CD14-positive monocyte (primary cell): Measurements from ENCODE around the gene TPMT. TPM values are rescaled to one million over a fixed set of nuclear protein-coding genes. Genes with fewer than 3 reads are reported as not detected.
A peak's percentile ranks its signal among the peaks of the same experiment; 100 is the strongest.

Experiments
- DNase-seq, 3 donors: peaks; one replicate each; pipeline ENCODE4 v3.0.0-alpha.2; 2011 to 2022
- H2AFZ ChIP-seq: 2 replicates; pipeline ENCODE4 v1.6.0; 2012; ENCODE audit warnings: mild to moderate bottlenecking, low read depth, low read length, inconsistent platforms; ENCODE audit not compliant: insufficient read depth, poor library complexity, severe bottlenecking
- H3K27ac ChIP-seq, 2 donors: 1 replicate in 1 of 2; 2 replicates in 1 of 2; pipeline ENCODE4 v1.5.1; 2012 to 2013; ENCODE audit warnings: low read length in 2 of 2, control low read depth in 1 of 2, inconsistent platforms in 1 of 2, low read depth in 1 of 2, mild to moderate bottlenecking in 1 of 2
- H3K27me3 ChIP-seq, 2 donors: one replicate each; pipeline versions ENCODE4 v1.6.0 to v1.6.1; 2011 to 2013; ENCODE audit warnings: low read length in 2 of 2; ENCODE audit not compliant: control insufficient read depth in 2 of 2, insufficient read depth in 2 of 2
- H3K36me3 ChIP-seq, 2 donors: replicated peaks in 1 of 2; 1 replicate in 1 of 2; 2 replicates in 1 of 2; pipeline versions ENCODE4 v1.5.1 to v1.6.1; 2012 to 2013; ENCODE audit warnings: low read length in 2 of 2, control low read depth in 1 of 2, inconsistent platforms in 1 of 2, mild to moderate bottlenecking in 1 of 2; ENCODE audit not compliant: insufficient read depth in 2 of 2, control insufficient read depth in 1 of 2
- H3K4me1 ChIP-seq, 2 donors: 1 replicate in 1 of 2; 2 replicates in 1 of 2; pipeline versions ENCODE4 v1.5.1 to v1.6.1; 2012 to 2013; ENCODE audit warnings: low read length in 2 of 2, control low read depth in 1 of 2, inconsistent platforms in 1 of 2, mild to moderate bottlenecking in 1 of 2, moderate library complexity in 1 of 2; ENCODE audit not compliant: insufficient read depth in 2 of 2, control insufficient read depth in 1 of 2
- H3K4me2 ChIP-seq: replicated peaks from 2 replicates; pipeline ENCODE3; 2012; ENCODE audit warnings: low read length, moderate library complexity, mild to moderate bottlenecking; ENCODE audit not compliant: poor library complexity, severe bottlenecking; ENCODE audit errors: extremely low read depth
- H3K4me3 ChIP-seq, 3 experiments: fragments of 200-600 bp in 1 of 3; sonication (generic) in 1 of 3; replicated peaks in 1 of 3; 1 replicate in 2 of 3; 2 replicates in 1 of 3; pipeline ENCODE4 v1.5.1; 2011 to 2013; ENCODE audit warnings: low read length in 3 of 3, mild to moderate bottlenecking in 3 of 3, control low read depth in 2 of 3, low read depth in 2 of 3, inconsistent platforms in 1 of 3, moderate library complexity in 1 of 3
- H3K79me2 ChIP-seq: 2 replicates; pipeline ENCODE4 v1.6.0; 2012; ENCODE audit warnings: mild to moderate bottlenecking, control low read depth, inconsistent platforms, low read length, moderate library complexity; ENCODE audit not compliant: insufficient read depth
- H3K9ac ChIP-seq: 2 replicates; pipeline ENCODE4 v1.6.0; 2017; ENCODE audit warnings: low read length, mild to moderate bottlenecking; ENCODE audit not compliant: insufficient read depth, poor library complexity, severe bottlenecking
- H3K9me3 ChIP-seq, 2 donors: replicated peaks in 1 of 2; 1 replicate in 1 of 2; 2 replicates in 1 of 2; pipeline versions ENCODE4 v1.5.1 to v1.6.1; 2012 to 2013; ENCODE audit warnings: low read length in 2 of 2, control low read depth in 1 of 2; ENCODE audit not compliant: control insufficient read depth in 1 of 2, insufficient read depth in 1 of 2
- H4K20me1 ChIP-seq: 2 replicates; pipeline ENCODE4 v1.6.0; 2012; ENCODE audit warnings: mild to moderate bottlenecking, low read length, control low read depth, moderate library complexity; ENCODE audit not compliant: insufficient read depth
- H3K27ac Mint-ChIP-seq, 7 donors: one replicate each; pipeline ENCODE4 v1.8.0; 2020; ENCODE audit warnings: mild to moderate bottlenecking in 7 of 7, mixed read lengths in 7 of 7, moderate library complexity in 6 of 7, inconsistent platforms in 2 of 7
- H3K27me3 Mint-ChIP-seq, 3 donors: one replicate each; pipeline ENCODE4 v1.8.0; 2021 to 2022; ENCODE audit warnings: low read depth in 3 of 3, mild to moderate bottlenecking in 3 of 3, mixed read lengths in 3 of 3, moderate library complexity in 3 of 3, inconsistent platforms in 1 of 3
- H3K36me3 Mint-ChIP-seq, 2 donors: one replicate each; pipeline ENCODE4 v1.8.0; 2020; ENCODE audit warnings: mixed read lengths in 2 of 2, inconsistent platforms in 1 of 2, mild to moderate bottlenecking in 1 of 2
- H3K4me1 Mint-ChIP-seq: one replicate; pipeline ENCODE4 v1.8.0; 2020; ENCODE audit warnings: mild to moderate bottlenecking, mixed read lengths
- H3K4me3 Mint-ChIP-seq, 2 donors: one replicate each; pipeline ENCODE4 v1.8.0; 2020; ENCODE audit warnings: mild to moderate bottlenecking in 2 of 2, mixed read lengths in 2 of 2, moderate library complexity in 1 of 2
- H3K9me3 Mint-ChIP-seq, 7 donors: one replicate each; pipeline ENCODE4 v1.8.0; 2020 to 2022; ENCODE audit warnings: mixed read lengths in 7 of 7, mild to moderate bottlenecking in 6 of 7, moderate library complexity in 6 of 7, inconsistent platforms in 2 of 7
- WGBS: methylation state at CpG from one replicate; pipeline ENCODE4 v1.1.5; 2013; ENCODE audit warnings: missing lambda C conversion rate; ENCODE audit not compliant: insufficient coverage; 5-methylcytosine and 5-hydroxymethylcytosine counted together
- intact Hi-C, 2 donors: fragments of 100-400 bp; cut with micrococcal nuclease; formaldehyde crosslinking; loops; one replicate each; pipeline versions ENCODE4 v1.15.0 to v1.15.1; 2023
- polyA plus RNA-seq, 3 donors: library from polyadenylated mRNA; depleted of rRNA in 1 of 3; unstranded in 2 of 3; stranded (reverse) in 1 of 3; fragments of 300-500 nt in 2 of 3; fragments of >200 nt in 1 of 3; fragmentation: Illumina TruSeq in 2 of 3; gene quantifications; 1 replicate in 2 of 3; 2 replicates in 1 of 3; pipeline ENCODE4 v1.2.3, GENCODE V29; 2012 to 2021
- TF ChIP-seq, protein P1 (sequence below): fragments of 200-600 bp; IDR thresholded peaks from one replicate; pipeline ENCODE4 v1.8.0; 2022; ENCODE audit warnings: antibody characterized with exemption, mild to moderate bottlenecking

Gene TPMT
- polyA plus RNA-seq, 3 donors = 10.5 to 33.1 (median 27.5) TPM

DNA sequence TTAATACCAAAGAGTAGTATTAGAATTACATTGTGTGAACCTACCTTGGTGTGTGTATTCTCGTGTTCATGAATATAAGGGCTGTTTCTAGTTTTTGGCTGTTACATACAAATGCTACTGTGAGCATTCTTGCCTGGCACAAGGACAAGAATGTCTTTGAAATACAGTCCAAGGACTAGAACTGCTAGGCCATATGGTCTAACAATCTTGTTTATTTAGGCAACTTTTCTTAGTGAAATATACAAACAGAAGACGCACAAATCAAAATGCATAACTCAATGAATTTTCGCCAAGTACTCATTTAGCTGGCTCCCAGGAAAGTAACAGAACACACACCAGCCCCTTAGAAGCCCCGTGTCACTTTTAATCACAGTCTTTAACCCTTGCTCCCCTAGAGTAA, 28.9 kb upstream of the TPMT start:
- H2AFZ ChIP-seq = no peak overlapping the region
- H3K79me2 ChIP-seq = peaks cover 45% of the 10 kb centered on the region
- no peak overlapping the region for H3K4me2 ChIP-seq
- intact Hi-C loops = loop anchor here in 1 of 2 donors (10.0 kb wide), 1 partner anchor 151 kb away; no protein-coding TSS in a partner anchor
- H3K9ac ChIP-seq = no peak overlapping the region
- no peak overlapping the region for H3K4me3 ChIP-seq
- peaks cover 44 to 58% of the 10 kb centered on the region in 2 donors for H3K4me1 ChIP-seq
- Mint-ChIP-seq H3K36me3 (peaks cover 71 to 75% of the 10 kb centered on the region in 2 donors), H3K4me1 (peaks cover 57% of the 10 kb centered on the region), H3K27ac (peak overlapping the region in 1 of 7 donors; percentile 79), H3K4me3 (no peak overlapping the region), H3K9me3 (peaks cover 0 to 3% (median 0%) of the 10 kb centered on the region in 7 donors), H3K27me3 (no peaks in the 10 kb centered on the region)
- WGBS = 92% methylated on average over 2 of the region's 4 CpGs
- TF ChIP-seq, protein P1, sequence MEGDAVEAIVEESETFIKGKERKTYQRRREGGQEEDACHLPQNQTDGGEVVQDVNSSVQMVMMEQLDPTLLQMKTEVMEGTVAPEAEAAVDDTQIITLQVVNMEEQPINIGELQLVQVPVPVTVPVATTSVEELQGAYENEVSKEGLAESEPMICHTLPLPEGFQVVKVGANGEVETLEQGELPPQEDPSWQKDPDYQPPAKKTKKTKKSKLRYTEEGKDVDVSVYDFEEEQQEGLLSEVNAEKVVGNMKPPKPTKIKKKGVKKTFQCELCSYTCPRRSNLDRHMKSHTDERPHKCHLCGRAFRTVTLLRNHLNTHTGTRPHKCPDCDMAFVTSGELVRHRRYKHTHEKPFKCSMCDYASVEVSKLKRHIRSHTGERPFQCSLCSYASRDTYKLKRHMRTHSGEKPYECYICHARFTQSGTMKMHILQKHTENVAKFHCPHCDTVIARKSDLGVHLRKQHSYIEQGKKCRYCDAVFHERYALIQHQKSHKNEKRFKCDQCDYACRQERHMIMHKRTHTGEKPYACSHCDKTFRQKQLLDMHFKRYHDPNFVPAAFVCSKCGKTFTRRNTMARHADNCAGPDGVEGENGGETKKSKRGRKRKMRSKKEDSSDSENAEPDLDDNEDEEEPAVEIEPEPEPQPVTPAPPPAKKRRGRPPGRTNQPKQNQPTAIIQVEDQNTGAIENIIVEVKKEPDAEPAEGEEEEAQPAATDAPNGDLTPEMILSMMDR = no peak
- H3K36me3 ChIP-seq = peaks cover 19 to 63% of the 10 kb centered on the region in 2 donors
- H3K27me3 ChIP-seq = no peaks in the 10 kb centered on the region
- no peaks in the 10 kb centered on the region for H4K20me1 ChIP-seq
- DNase-seq = no peak
- H3K27ac ChIP-seq = no peak overlapping the region
- no peaks in the 10 kb centered on the region for H3K9me3 ChIP-seq

DNA sequence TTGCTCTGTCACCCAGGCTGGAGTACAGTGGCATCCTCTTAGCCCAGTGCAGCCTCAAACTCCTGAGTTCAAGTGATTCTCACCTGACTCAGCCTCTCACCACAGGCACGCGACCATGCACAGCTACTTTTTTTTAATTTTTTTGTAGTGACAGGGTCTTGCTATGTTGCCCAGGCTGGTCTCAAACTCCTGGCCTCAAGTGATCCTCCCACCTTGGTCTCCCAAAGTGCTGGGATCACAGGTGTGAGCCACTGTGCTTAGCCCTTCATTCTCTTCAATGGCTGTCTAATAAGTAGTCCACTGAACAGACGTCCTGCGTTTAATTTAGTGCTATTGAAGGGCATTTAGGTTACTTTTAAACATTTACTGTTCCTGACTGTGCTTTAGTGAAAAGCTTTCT, 27.7 kb upstream of the TPMT start:
- peaks cover 14 to 55% of the 10 kb centered on the region in 2 donors for H3K36me3 ChIP-seq
- DNase-seq = no peak
- H3K9ac ChIP-seq = no peak overlapping the region
- no peaks in the 10 kb centered on the region for H3K27me3 Mint-ChIP-seq
- no CpG with 5 or more reads among the region's 4 CpGs for WGBS
- H3K27me3 ChIP-seq = no peaks in the 10 kb centered on the region
- no peak overlapping the region for H3K27ac ChIP-seq
- no peak overlapping the region for H3K4me3 Mint-ChIP-seq
- H3K27ac Mint-ChIP-seq = peak overlapping the region in 2 of 7 donors; percentile 32 to 79
- H3K79me2 ChIP-seq = peaks cover 54% of the 10 kb centered on the region
- peaks cover 65 to 66% of the 10 kb centered on the region in 2 donors for H3K36me3 Mint-ChIP-seq
- H3K4me1 Mint-ChIP-seq = peaks cover 66% of the 10 kb centered on the region
- H3K9me3 ChIP-seq = no peaks in the 10 kb centered on the region
- H2AFZ ChIP-seq = no peak overlapping the region
- no peaks in the 10 kb centered on the region for H4K20me1 ChIP-seq
- H3K4me2 ChIP-seq = no peak overlapping the region
- no peak overlapping the region for H3K4me3 ChIP-seq
- peaks cover 56 to 70% of the 10 kb centered on the region in 2 donors for H3K4me1 ChIP-seq
- H3K9me3 Mint-ChIP-seq = peaks cover 0 to 3% (median 0%) of the 10 kb centered on the region in 7 donors
- TF ChIP-seq, protein P1 = no peak
- intact Hi-C loops = loop anchor here in 1 of 2 donors (1.0 to 10.0 kb wide), 2 partner anchors 9 to 152 kb away; no protein-coding TSS in a partner anchor
